ENCODE results near the gene CSF3R.
"Not testable (repeated sequence)": the region's sequence is repeated elsewhere in the genome, so short reads cannot be mapped to it uniquely, and the experiment has no call there.

The CSF3R gene

GRCh38 chr1:36481771-36482723 lies 666 bp downstream of the CSF3R start:
- no peak overlapping the region for H3K4me3 ChIP-seq
- H3K27ac ChIP-seq = no peak overlapping the region
- DNase-seq (ENCODE audit: low read depth, low spot score) = no peak
- no peak for TF ChIP-seq EZH2 (IDR thresholded peaks at IDR 0.05)
- TF ChIP-seq POLR2AphosphoS5 (IDR thresholded peaks at IDR 0.05; ENCODE audit: borderline replicate concordance, low read depth, low read length) = no peak
- no peak for TF ChIP-seq FOXP2 (optimal IDR thresholded peaks at IDR 0.05; ENCODE audit: control extremely low read depth, extremely low read length, insufficient read depth)
- H3K9ac ChIP-seq (ENCODE audit: insufficient read length) = no peak overlapping the region
- H3K9me3 ChIP-seq (ENCODE audit: low read depth, low read length) = no peaks in the 10 kb centered on the region
- H3K36me3 ChIP-seq (ENCODE audit: insufficient read depth, low read length) = no peaks in the 10 kb centered on the region

GRCh38 chr1:36481091-36481490 lies 1.6 kb downstream of the CSF3R start:
- DNase-seq (ENCODE audit: low read depth, low spot score) = no peak
- Histone ChIP-seq H3K27ac (no peak overlapping the region), H3K4me3 (no peak overlapping the region), H3K36me3 (ENCODE audit: insufficient read depth, low read length) (no peaks in the 10 kb centered on the region), H3K9me3 (ENCODE audit: low read depth, low read length) (no peaks in the 10 kb centered on the region), H3K9ac (ENCODE audit: insufficient read length) (no peak overlapping the region)
- TF ChIP-seq FOXP2 (optimal IDR thresholded peaks at IDR 0.05; ENCODE audit: control extremely low read depth, extremely low read length, insufficient read depth) (no peak), EZH2 (IDR thresholded peaks at IDR 0.05) (no peak), POLR2AphosphoS5 (IDR thresholded peaks at IDR 0.05; ENCODE audit: borderline replicate concordance, low read depth, low read length) (no peak)

GRCh38 chr1:36480161-36480560 lies 2.6 kb downstream of the CSF3R start:
- Histone ChIP-seq H3K27ac (no peak overlapping the region), H3K36me3 (ENCODE audit: insufficient read depth, low read length) (no peaks in the 10 kb centered on the region), H3K9ac (ENCODE audit: insufficient read length) (no peak overlapping the region), H3K9me3 (ENCODE audit: low read depth, low read length) (no peaks in the 10 kb centered on the region), H3K4me3 (no peak overlapping the region)
- DNase-seq (ENCODE audit: low read depth, low spot score) = no peak
- no peak for TF ChIP-seq FOXP2 (optimal IDR thresholded peaks at IDR 0.05; ENCODE audit: control extremely low read depth, extremely low read length, insufficient read depth)

- H3K9me3 ChIP-seq (ENCODE audit: low read depth, low read length) = no peaks in the 10 kb centered on the region
- H3K27ac ChIP-seq = no peak overlapping the region
- H3K4me3 ChIP-seq = no peak overlapping the region
- TF ChIP-seq FOXP2 (optimal IDR thresholded peaks at IDR 0.05; ENCODE audit: control extremely low read depth, extremely low read length, insufficient read depth) (no peak), EZH2 (IDR thresholded peaks at IDR 0.05) (no peak)
- no peak for DNase-seq (ENCODE audit: low read depth, low spot score)
- H3K9ac ChIP-seq (ENCODE audit: insufficient read length) = no peak overlapping the region
- H3K36me3 ChIP-seq (ENCODE audit: insufficient read depth, low read length) = no peaks in the 10 kb centered on the region
These were observed 3.1 kb downstream of the CSF3R start for GRCh38 chr1:36479505-36480051.

- not testable (repeated sequence) for H3K9me3 ChIP-seq (ENCODE audit: low read depth, low read length); H3K4me3 ChIP-seq; DNase-seq (ENCODE audit: low read depth, low spot score); H3K9ac ChIP-seq (ENCODE audit: insufficient read length); H3K27ac ChIP-seq; H3K36me3 ChIP-seq (ENCODE audit: insufficient read depth, low read length)
These were observed 5.1 kb downstream of the CSF3R start for GRCh38 chr1:36477615-36478014.

GRCh38 chr1:36476945-36477344 lies 5.8 kb downstream of the CSF3R start:
- Histone ChIP-seq H3K4me3 (no peak overlapping the region), H3K9me3 (ENCODE audit: low read depth, low read length) (no peaks in the 10 kb centered on the region), H3K9ac (ENCODE audit: insufficient read length) (no peak overlapping the region), H3K36me3 (ENCODE audit: insufficient read depth, low read length) (no peaks in the 10 kb centered on the region), H3K27ac (no peak overlapping the region)
- no peak for TF ChIP-seq FOXP2 (optimal IDR thresholded peaks at IDR 0.05; ENCODE audit: control extremely low read depth, extremely low read length, insufficient read depth)
- TF ChIP-seq EZH2 (IDR thresholded peaks at IDR 0.05) = no peak
- TF ChIP-seq POLR2AphosphoS5 (IDR thresholded peaks at IDR 0.05; ENCODE audit: borderline replicate concordance, low read depth, low read length) = no peak
- DNase-seq (ENCODE audit: low read depth, low spot score) = no peak

GRCh38 chr1:36475910-36476604 lies 6.7 kb downstream of the CSF3R start:
- H3K36me3 ChIP-seq (ENCODE audit: insufficient read depth, low read length) = no peaks in the 10 kb centered on the region
- no peak overlapping the region for H3K9ac ChIP-seq (ENCODE audit: insufficient read length)
- H3K27ac ChIP-seq = no peak overlapping the region
- no peak for DNase-seq (ENCODE audit: low read depth, low spot score)
- no peaks in the 10 kb centered on the region for H3K9me3 ChIP-seq (ENCODE audit: low read depth, low read length)
- TF ChIP-seq EZH2 (IDR thresholded peaks at IDR 0.05) (no peak), POLR2AphosphoS5 (IDR thresholded peaks at IDR 0.05; ENCODE audit: borderline replicate concordance, low read depth, low read length) (no peak), FOXP2 (optimal IDR thresholded peaks at IDR 0.05; ENCODE audit: control extremely low read depth, extremely low read length, insufficient read depth) (no peak)
- no peak overlapping the region for H3K4me3 ChIP-seq

- no peak for TF ChIP-seq POLR2AphosphoS5 (IDR thresholded peaks at IDR 0.05; ENCODE audit: borderline replicate concordance, low read depth, low read length)
- TF ChIP-seq FOXP2 (optimal IDR thresholded peaks at IDR 0.05; ENCODE audit: control extremely low read depth, extremely low read length, insufficient read depth) = no peak
- no peak for TF ChIP-seq EZH2 (IDR thresholded peaks at IDR 0.05)
- no peaks in the 10 kb centered on the region for H3K36me3 ChIP-seq (ENCODE audit: insufficient read depth, low read length)
- no peaks in the 10 kb centered on the region for H3K9me3 ChIP-seq (ENCODE audit: low read depth, low read length)
- H3K4me3 ChIP-seq = no peak overlapping the region
- no peak overlapping the region for H3K9ac ChIP-seq (ENCODE audit: insufficient read length)
- no peak for DNase-seq (ENCODE audit: low read depth, low spot score)
- H3K27ac ChIP-seq = no peak overlapping the region
These were observed 7.4 kb downstream of the CSF3R start for GRCh38 chr1:36475341-36475740.
